GM23338 (cell line): ENCODE measurements around the gene UGP2. TPM values are rescaled to one million over a fixed set of nuclear protein-coding genes. Genes with fewer than 3 reads are reported as not detected.

Experiments used
- ATAC-seq: fragments of 200-7000 bp; cut with Tn5 transposase; 3 replicates; pipeline ENCODE4 v1.9.1; 2020
- DNase-seq: peaks from one replicate; pipeline ENCODE4 v3.0.0-alpha.2; 2015; ENCODE audit warnings: low spot score
- H2AFZ ChIP-seq: fragments of 200-600 bp; sonication (generic); 2 replicates; pipeline ENCODE4 v1.8.0; 2016; ENCODE audit warnings: antibody characterized with exemption, mild to moderate bottlenecking, moderate library complexity
- H3F3A ChIP-seq: fragments of 200-600 bp; sonication (generic); replicated peaks from 2 replicates; pipeline ENCODE4 v1.8.0; 2017; ENCODE audit warnings: antibody characterized with exemption, mixed run types, low read depth
- H3K27ac ChIP-seq: fragments of 200-600 bp; sonication (generic); 2 replicates; pipeline ENCODE4 v1.6.1; 2016; ENCODE audit warnings: low read depth
- H3K27me3 ChIP-seq: fragments of 200-600 bp; sonication (generic); 2 replicates; pipeline ENCODE4 v1.8.0; 2016; ENCODE audit warnings: mild to moderate bottlenecking, mixed run types, moderate library complexity; ENCODE audit not compliant: insufficient read depth
- H3K36me3 ChIP-seq: fragments of 200-600 bp; sonication (generic); 2 replicates; pipeline ENCODE4 v1.8.0; 2016; ENCODE audit warnings: mild to moderate bottlenecking; ENCODE audit not compliant: insufficient read depth
- H3K4me1 ChIP-seq: fragments of 200-600 bp; sonication (generic); 2 replicates; pipeline ENCODE4 v1.8.0; 2016; ENCODE audit warnings: mild to moderate bottlenecking, moderate library complexity; ENCODE audit not compliant: insufficient read depth
- H3K4me2 ChIP-seq: fragments of 200-600 bp; sonication (generic); 2 replicates; pipeline ENCODE4 v1.7.1; 2017; ENCODE audit warnings: mixed run types
- H3K4me3 ChIP-seq: fragments of 200-600 bp; sonication (generic); 2 replicates; pipeline ENCODE4 v1.6.1; 2016; ENCODE audit warnings: mixed run types
- H3K79me2 ChIP-seq: fragments of 200-600 bp; sonication (generic); replicated peaks from 2 replicates; pipeline ENCODE4 v1.8.0; 2017; ENCODE audit warnings: mild to moderate bottlenecking; ENCODE audit not compliant: insufficient read depth
- H3K9me2 ChIP-seq: fragments of 200-600 bp; sonication (generic); 2 replicates; pipeline ENCODE4 v1.8.0; 2017; ENCODE audit not compliant: insufficient read depth
- H4K20me1 ChIP-seq: fragments of 200-600 bp; sonication (generic); replicated peaks from 2 replicates; pipeline ENCODE4 v1.8.0; 2017; ENCODE audit warnings: mild to moderate bottlenecking; ENCODE audit not compliant: insufficient read depth
- H3K27ac Mint-ChIP-seq: 2 replicates; pipeline ENCODE4 v1.8.0; 2020; ENCODE audit warnings: inconsistent platforms, mild to moderate bottlenecking, moderate library complexity, mixed read lengths
- H3K27me3 Mint-ChIP-seq: 3 replicates; pipeline ENCODE4 v1.8.0; 2022; ENCODE audit warnings: low read depth, mild to moderate bottlenecking, moderate library complexity, mixed read lengths, inconsistent platforms; ENCODE audit not compliant: insufficient read depth, poor library complexity
- H3K36me3 Mint-ChIP-seq: 3 replicates; pipeline ENCODE4 v1.8.0; 2021; ENCODE audit warnings: low read depth, mild to moderate bottlenecking, inconsistent platforms, moderate library complexity, mixed read lengths
- H3K4me1 Mint-ChIP-seq: 3 replicates; pipeline ENCODE4 v1.8.0; 2020; ENCODE audit warnings: mild to moderate bottlenecking, inconsistent platforms, mixed read lengths
- H3K4me3 Mint-ChIP-seq: 3 replicates; pipeline ENCODE4 v1.8.0; 2021; ENCODE audit warnings: moderate library complexity, mild to moderate bottlenecking, inconsistent platforms, mixed read lengths
- H3K9me3 Mint-ChIP-seq: 3 replicates; pipeline ENCODE4 v1.8.0; 2020; ENCODE audit warnings: moderate library complexity, mild to moderate bottlenecking, inconsistent platforms, mixed read lengths
- CREB1 ChIP-seq: fragments of 250-450 bp; sonication (Bioruptor Pico); IDR thresholded peaks from 2 replicates; pipeline ENCODE4 v1.5.0; 2020; ENCODE audit warnings: low read depth, mild to moderate bottlenecking, moderate library complexity
- EZH2 ChIP-seq: fragments of 200-600 bp; sonication (generic); IDR thresholded peaks from one replicate; pipeline ENCODE4 v1.8.0; 2017; ENCODE audit warnings: antibody characterized with exemption, mild to moderate bottlenecking, low read depth; ENCODE audit not compliant: unreplicated experiment
- EZH2phosphoT487 ChIP-seq: fragments of 200-600 bp; sonication (generic); IDR thresholded peaks from one replicate; pipeline ENCODE4 v1.8.1; 2018; ENCODE audit warnings: antibody characterized with exemption; ENCODE audit not compliant: unreplicated experiment
- JUNB ChIP-seq: IDR thresholded peaks from one replicate; pipeline ENCODE4 v1.6.1; 2016; ENCODE audit warnings: antibody characterized with exemption; ENCODE audit not compliant: unreplicated experiment
- NANOG ChIP-seq: IDR thresholded peaks from 2 replicates; pipeline ENCODE4 v1.6.1; 2016; ENCODE audit warnings: antibody characterized with exemption, borderline replicate concordance
- STAT1 ChIP-seq: IDR thresholded peaks from one replicate; pipeline ENCODE4 v1.6.1; 2016; ENCODE audit warnings: antibody characterized with exemption; ENCODE audit not compliant: unreplicated experiment
- ZNF331 ChIP-seq: fragments of 250-450 bp; sonication (Bioruptor Pico); IDR thresholded peaks from 2 replicates; pipeline ENCODE4 v1.5.0; 2020; ENCODE audit warnings: low read depth, mild to moderate bottlenecking, moderate library complexity
- polyA plus RNA-seq: library from polyadenylated mRNA; unstranded; fragments of >200 nt; fragmentation: Nextera tagmentation; extraction: Ambion mirVana; gene quantifications from 2 replicates; pipeline ENCODE4 v1.2.1, GENCODE V29; 2016
- total RNA-seq: library from RNA; depleted of rRNA; stranded (reverse); fragments of >200 nt; shearing (Covaris generic); gene quantifications from 2 replicates; pipeline ENCODE4 v1.2.3, GENCODE V29; 2014
- TF ChIP-seq, protein P1 (sequence below): fragments of 250-450 bp; sonication (Bioruptor Pico); IDR thresholded peaks from 2 replicates; pipeline ENCODE4 v1.5.0; 2020; ENCODE audit warnings: mild to moderate bottlenecking, moderate library complexity

UGP2 gene
- total and polyA plus RNA-seq, 2 experiments from 2014 or later = 744 to 943 TPM

DNA sequence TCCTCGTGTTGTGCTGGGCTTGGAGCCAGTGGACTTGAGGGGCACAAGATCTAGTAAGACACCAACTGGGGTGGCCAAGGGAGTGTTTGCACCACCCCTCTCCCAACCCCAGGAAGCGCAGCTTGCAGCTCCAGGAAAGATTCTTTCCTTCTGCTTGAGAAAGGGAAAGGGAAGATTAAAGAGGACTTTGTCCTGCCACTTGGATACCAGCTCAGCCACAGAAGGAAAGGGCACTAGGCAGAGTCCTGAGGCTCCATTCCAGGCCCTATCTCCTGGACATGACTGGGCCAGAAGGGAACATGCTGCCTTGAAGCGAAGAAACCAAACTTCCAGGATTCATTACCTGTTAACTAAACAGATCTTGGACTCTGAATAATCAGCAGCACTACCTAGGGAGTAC is 44.9 kb upstream of the UGP2 start (continued):
- TF ChIP-seq, protein P1, sequence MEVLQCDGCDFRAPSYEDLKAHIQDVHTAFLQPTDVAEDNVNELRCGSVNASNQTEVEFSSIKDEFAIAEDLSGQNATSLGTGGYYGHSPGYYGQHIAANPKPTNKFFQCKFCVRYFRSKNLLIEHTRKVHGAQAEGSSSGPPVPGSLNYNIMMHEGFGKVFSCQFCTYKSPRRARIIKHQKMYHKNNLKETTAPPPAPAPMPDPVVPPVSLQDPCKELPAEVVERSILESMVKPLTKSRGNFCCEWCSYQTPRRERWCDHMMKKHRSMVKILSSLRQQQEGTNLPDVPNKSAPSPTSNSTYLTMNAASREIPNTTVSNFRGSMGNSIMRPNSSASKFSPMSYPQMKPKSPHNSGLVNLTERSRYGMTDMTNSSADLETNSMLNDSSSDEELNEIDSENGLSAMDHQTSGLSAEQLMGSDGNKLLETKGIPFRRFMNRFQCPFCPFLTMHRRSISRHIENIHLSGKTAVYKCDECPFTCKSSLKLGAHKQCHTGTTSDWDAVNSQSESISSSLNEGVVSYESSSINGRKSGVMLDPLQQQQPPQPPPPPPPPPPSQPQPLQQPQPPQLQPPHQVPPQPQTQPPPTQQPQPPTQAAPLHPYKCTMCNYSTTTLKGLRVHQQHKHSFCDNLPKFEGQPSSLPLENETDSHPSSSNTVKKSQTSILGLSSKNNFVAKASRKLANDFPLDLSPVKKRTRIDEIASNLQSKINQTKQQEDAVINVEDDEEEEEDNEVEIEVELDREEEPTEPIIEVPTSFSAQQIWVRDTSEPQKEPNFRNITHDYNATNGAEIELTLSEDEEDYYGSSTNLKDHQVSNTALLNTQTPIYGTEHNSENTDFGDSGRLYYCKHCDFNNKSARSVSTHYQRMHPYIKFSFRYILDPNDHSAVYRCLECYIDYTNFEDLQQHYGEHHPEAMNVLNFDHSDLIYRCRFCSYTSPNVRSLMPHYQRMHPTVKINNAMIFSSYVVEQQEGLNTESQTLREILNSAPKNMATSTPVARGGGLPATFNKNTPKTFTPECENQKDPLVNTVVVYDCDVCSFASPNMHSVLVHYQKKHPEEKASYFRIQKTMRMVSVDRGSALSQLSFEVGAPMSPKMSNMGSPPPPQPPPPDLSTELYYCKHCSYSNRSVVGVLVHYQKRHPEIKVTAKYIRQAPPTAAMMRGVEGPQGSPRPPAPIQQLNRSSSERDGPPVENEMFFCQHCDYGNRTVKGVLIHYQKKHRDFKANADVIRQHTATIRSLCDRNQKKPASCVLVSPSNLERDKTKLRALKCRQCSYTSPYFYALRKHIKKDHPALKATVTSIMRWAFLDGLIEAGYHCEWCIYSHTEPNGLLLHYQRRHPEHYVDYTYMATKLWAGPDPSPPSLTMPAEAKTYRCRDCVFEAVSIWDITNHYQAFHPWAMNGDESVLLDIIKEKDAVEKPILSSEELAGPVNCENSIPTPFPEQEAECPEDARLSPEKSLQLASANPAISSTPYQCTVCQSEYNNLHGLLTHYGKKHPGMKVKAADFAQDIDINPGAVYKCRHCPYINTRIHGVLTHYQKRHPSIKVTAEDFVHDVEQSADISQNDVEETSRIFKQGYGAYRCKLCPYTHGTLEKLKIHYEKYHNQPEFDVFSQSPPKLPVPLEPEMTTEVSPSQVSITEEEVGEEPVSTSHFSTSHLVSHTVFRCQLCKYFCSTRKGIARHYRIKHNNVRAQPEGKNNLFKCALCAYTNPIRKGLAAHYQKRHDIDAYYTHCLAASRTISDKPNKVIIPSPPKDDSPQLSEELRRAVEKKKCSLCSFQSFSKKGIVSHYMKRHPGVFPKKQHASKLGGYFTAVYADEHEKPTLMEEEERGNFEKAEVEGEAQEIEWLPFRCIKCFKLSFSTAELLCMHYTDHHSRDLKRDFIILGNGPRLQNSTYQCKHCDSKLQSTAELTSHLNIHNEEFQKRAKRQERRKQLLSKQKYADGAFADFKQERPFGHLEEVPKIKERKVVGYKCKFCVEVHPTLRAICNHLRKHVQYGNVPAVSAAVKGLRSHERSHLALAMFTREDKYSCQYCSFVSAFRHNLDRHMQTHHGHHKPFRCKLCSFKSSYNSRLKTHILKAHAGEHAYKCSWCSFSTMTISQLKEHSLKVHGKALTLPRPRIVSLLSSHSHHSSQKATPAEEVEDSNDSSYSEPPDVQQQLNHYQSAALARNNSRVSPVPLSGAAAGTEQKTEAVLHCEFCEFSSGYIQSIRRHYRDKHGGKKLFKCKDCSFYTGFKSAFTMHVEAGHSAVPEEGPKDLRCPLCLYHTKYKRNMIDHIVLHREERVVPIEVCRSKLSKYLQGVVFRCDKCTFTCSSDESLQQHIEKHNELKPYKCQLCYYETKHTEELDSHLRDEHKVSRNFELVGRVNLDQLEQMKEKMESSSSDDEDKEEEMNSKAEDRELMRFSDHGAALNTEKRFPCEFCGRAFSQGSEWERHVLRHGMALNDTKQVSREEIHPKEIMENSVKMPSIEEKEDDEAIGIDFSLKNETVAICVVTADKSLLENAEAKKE (CRISPR knock-in tag) = no peak

DNA sequence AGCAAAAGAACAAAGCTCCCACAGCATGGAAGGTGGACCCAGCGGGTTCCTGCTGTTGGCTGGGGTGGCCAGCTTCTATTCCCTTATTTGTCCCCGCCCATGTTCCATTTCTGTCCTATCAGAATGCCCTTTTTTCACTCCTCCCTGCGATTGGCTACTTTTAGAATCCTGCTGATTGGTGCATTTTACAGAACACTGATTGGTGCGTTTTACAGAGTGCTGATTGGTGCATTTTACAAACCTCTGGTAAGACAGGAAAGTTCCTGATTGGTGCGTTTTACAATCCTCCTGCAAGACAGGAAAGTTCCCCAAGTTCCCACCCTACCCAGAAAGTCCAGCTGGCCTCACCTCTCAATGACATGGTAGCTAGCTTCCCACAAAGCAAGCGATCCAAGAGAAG is 40.2 kb upstream of the UGP2 start:
- H3F3A ChIP-seq = no peaks in the 10 kb centered on the region
- no peak overlapping the region for H3K4me2 ChIP-seq
- no peak overlapping the region for H3K4me3 Mint-ChIP-seq
- H3K4me1 Mint-ChIP-seq = peaks cover 3% of the 10 kb centered on the region
- no peak overlapping the region for H3K27ac ChIP-seq
- H4K20me1 ChIP-seq = no peaks in the 10 kb centered on the region
- H3K4me3 ChIP-seq = no peak overlapping the region
- peaks cover under 1% of the 10 kb centered on the region for H3K27me3 Mint-ChIP-seq
- H3K36me3 Mint-ChIP-seq = peaks cover 18% of the 10 kb centered on the region
- no peak overlapping the region for H2AFZ ChIP-seq
- H3K9me3 Mint-ChIP-seq = peaks cover 18% of the 10 kb centered on the region
- H3K79me2 ChIP-seq = no peaks in the 10 kb centered on the region
- H3K36me3 ChIP-seq = no peaks in the 10 kb centered on the region; the same call in 1 of the 2 replicates
- H3K9me2 ChIP-seq = 0 out of 2 replicates have a peak, but pooled peaks cover 3% of the 10 kb centered on the region
- no peak overlapping the region for H3K27ac Mint-ChIP-seq
- DNase-seq (no peak), ATAC-seq (no peak)
- H3K4me1 ChIP-seq = no peaks in the 10 kb centered on the region
- H3K27me3 ChIP-seq = no peaks in the 10 kb centered on the region
- TF ChIP-seq JUNB (no peak), EZH2phosphoT487 (no peak), EZH2 (no peak), CREB1 (CRISPR knock-in tag) (no peak), NANOG (no peak), STAT1 (no peak), ZNF331 (CRISPR knock-in tag) (no peak)
- TF ChIP-seq, protein P1 (CRISPR knock-in tag) = no peak
